Measurements from ENCODE around the gene ARL6IP5.

Gene ARL6IP5, protein sequence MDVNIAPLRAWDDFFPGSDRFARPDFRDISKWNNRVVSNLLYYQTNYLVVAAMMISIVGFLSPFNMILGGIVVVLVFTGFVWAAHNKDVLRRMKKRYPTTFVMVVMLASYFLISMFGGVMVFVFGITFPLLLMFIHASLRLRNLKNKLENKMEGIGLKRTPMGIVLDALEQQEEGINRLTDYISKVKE

DNA sequence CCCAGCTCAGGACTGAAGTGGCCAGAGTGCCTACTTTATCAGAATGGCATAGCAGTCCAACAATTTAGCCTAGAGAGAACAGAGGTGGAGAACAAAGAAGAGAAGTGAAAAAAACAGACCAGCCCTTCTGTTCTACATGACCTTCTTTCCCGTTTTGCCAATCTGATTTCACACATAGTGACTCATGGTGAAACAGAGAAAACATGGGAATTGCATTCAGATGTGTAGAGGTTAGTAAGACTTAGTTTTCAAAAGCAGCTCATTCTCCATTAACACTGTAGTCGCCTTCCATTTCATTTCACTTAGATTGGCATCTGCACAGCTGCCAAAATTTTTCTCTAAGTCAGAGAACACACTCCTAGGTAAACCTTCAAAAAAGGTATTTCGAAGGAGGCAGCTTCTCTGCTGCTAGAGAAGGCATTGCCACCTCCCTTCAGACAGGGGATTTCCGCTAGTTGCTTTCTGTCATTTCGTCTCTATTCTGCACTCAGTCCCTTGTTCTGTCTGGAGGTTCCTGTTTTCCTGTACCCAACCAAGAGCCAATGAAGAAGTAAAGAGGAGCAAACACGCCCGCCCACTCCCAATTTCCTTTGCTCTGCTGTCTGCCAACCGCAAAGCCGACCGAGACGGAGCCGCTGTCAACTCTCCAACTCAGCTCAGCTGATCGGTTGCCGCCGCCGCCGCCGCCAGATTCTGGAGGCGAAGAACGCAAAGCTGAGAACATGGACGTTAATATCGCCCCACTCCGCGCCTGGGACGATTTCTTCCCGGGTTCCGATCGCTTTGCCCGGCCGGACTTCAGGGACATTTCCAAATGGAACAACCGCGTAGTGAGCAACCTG lies at the start of gene ARL6IP5:
ARL6IP5 (plus strand) TSS at position 612 of the 842 bp plus-strand sequence; CDS start at position 723, 111 bp downstream.
- peak; percentile 84 for DNase-seq (ENCODE audit: low read depth)

DNA sequence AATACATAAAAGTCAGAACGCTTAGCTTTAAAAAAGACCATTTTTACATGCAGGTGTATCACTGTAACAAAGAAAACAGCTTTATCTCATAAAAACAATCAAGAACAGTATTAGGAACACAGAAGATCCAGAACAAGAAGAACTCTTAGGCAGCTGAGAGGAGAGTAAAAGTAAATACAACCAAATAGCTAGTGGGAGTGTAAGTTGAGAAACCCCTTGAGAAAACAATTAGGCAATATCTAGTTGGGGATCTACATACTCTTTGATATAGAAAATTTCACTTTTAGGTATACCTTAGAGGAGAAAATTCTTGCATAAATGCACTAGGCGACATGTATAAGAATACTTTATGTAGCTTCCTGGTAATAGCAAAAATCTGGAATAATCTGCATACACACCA lies 40.1 kb upstream of the ARL6IP5 start:
- DNase-seq (ENCODE audit: low read depth): no peak

GRCh38 chr3:69048990-69049389 lies 35.7 kb upstream of the ARL6IP5 start:
- no peak for DNase-seq (ENCODE audit: low read depth)

DNA sequence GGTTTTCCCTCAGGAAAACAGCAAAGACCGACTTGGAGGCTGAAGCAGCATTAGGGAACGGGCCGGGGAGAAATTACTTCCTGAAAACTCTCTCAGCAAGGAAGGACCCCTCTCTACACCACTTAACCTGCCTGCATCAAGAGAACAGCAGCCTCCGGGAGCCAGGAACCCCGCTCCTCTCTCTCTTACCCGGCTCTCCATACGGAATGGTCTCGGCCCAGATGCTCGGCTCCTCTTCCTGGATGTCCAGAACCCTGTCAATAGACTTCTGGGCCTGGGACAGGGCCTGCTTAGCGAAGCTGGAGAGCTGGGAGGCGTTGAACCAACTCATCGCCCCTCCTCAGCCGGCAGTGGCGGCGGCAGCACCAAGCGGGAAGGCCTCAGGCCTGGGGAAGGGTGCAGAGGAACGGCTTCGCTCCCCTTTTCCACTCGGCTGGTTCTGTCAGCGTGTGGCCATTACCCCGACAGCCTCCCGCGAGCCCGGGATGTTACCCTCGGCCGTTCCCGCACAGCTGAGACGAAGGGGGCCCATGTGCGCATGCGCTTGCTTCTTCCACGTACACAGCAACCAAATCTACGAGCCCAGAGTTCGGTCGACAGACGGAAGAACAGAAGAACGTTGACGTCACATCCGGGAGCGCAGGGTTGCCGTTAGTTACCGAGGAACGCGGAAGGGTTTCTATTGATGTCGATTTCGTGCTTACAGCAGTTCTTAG lies 32.8 kb upstream of the ARL6IP5 start, which contains the start of gene TMF1:
TMF1 (minus strand) TSS at position 578 of the 716 bp plus-strand sequence; CDS start at position 331, 247 bp downstream.
- peak; percentile 98 for DNase-seq (ENCODE audit: low read depth)

DNA sequence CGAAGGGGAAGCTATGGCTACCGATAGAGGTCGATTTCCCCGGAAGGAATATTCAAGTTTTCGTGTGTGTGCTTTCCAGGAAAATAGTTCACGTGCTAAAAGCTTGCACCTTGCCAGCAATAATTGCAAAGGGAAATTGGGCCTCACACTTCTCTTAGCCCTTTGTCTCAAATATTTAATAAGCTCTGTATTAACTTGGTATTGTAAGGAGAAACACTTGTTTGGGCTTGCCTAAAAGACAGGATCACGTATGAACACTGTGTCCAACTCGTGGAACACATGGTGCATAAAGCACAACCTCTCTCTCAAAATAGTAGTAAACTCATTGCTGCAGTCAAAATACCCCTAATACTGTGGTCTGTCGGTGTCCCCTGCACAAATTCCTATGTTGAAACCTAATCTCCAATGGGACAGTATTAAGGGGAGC lies 32.3 kb upstream of the ARL6IP5 start:
- no peak for DNase-seq (ENCODE audit: low read depth)

DNA sequence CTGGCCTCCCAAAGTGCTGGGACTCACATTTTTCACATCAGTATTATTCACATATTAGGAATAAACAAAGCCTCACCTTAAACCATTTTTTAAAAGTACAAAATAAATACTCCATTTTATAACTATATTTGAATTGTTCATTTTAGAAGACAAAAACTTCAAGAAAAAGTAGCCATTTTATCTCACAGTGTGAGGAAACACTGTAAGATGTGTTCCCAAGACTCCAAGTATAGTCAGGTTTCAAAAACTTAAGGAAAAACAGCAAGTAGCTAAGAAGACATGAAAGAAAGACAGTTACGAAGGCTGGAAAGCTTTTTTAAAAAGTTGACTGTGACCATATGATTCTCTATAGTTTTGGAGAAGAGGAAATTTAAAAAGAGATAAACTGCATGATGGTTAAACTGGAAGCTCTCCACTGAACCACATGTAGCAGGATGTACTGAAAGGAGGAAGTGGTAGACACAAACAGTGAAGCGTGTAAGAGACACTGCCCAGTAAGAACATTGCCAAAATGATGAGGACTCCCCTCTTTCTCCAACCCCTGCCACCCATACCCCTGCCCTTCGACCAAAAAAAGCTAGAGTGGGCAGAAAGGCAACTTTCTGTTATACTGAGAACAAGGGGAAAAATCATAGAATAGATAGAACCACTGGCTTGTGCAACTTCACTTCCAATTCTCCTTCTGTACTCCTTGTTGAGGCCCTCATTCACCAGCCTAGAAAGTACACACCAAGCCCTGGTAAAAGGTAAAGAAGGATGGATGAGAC lies 26.4 kb upstream of the ARL6IP5 start:
- DNase-seq (ENCODE audit: low read depth): no peak

GRCh38 chr3:69058947-69059224 lies 25.9 kb upstream of the ARL6IP5 start:
- no peak for DNase-seq (ENCODE audit: low read depth)

GRCh38 chr3:69059688-69060087 lies 25.0 kb upstream of the ARL6IP5 start:
- no peak for DNase-seq (ENCODE audit: low read depth)

- no peak for DNase-seq (ENCODE audit: low read depth)
These were observed 21.1 kb upstream of the ARL6IP5 start for GRCh38 chr3:69063636-69064035.

DNA sequence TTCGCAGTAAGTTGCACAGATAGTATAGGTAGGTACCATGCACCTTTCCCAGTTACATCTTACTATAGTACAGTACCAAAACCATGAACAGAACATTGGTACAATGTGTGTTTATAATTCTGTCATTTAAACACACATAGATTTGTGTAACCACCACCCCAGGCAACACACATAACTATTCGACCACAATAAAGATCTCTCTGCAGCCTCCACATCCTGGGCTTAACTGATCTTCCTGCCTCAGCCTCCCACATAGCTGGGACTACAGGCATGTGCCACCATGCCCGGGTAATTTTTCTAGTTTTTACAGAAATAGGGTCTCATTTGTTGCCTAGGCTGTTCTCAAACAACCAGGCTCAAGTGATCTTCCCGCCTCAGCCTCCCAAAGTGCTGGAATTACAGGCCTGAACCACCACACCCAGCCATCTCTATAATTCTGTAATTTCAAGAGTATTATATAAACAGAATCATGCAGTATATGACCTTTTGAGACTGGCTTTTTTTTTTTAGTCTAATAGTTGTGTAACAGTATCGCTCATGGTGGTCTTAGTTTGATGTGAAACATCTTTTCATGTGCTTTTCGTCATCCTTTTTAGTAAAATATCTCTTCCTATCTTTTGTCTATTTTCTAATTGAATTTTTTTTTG lies 19.3 kb upstream of the ARL6IP5 start:
- no peak for DNase-seq (ENCODE audit: low read depth)

DNA sequence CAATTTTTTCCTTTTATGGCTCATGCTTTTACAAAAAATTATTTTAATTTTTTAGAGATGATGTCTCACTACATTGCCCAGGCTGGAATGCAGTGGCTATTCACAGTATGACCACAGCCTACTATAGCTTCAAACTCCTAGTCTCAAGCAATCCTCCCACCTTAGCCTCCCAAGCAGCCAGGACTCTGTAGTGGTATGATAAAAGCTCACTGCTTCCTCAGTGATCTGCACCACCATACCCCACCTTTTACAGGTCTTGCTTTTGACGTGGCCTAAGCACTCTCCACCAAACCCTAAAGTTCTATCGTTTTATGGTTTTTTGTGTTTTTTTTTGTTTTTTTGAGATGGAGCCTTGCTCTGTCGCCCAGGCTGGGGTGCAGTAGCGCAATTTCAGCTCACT lies 18.6 kb upstream of the ARL6IP5 start:
- no peak for DNase-seq (ENCODE audit: low read depth)

GRCh38 chr3:69072928-69073327 lies 11.8 kb upstream of the ARL6IP5 start:
- no peak for DNase-seq (ENCODE audit: low read depth)

- DNase-seq (ENCODE audit: low read depth): no peak
These were observed 5.2 kb upstream of the ARL6IP5 start for GRCh38 chr3:69079269-69080159.

- DNase-seq (ENCODE audit: low read depth): peak; percentile 67
These were observed 4.4 kb upstream of the ARL6IP5 start, which contains the start of gene UBA3 for GRCh38 chr3:69080233-69080920. TSS of gene UBA3 (minus strand) at chr3:69080365. CDS start at chr3:69080353, 12 bp downstream.

GRCh38 chr3:69081583-69082262 lies 3.0 kb upstream of the ARL6IP5 start:
- DNase-seq (ENCODE audit: low read depth): no peak

DNA sequence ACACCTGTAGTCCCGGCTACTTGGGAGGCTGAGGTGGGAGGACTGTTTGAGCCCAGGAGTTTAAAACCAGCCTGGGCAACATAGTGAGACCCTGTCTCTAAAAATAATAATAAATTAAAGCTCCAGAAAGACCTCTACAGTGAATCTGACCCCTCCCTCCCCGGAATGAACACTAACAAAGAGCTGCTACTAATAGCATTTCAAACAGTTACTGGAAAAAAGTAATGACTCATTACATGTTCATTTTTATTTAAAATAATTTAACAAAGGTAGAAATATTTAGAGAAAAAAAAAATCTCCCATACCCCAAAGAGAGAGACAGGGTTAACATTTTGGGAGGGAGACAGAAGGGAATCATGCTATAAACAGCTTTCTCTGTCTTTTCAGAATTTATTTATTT lies 2.4 kb upstream of the ARL6IP5 start:
- DNase-seq (ENCODE audit: low read depth): no peak

DNA sequence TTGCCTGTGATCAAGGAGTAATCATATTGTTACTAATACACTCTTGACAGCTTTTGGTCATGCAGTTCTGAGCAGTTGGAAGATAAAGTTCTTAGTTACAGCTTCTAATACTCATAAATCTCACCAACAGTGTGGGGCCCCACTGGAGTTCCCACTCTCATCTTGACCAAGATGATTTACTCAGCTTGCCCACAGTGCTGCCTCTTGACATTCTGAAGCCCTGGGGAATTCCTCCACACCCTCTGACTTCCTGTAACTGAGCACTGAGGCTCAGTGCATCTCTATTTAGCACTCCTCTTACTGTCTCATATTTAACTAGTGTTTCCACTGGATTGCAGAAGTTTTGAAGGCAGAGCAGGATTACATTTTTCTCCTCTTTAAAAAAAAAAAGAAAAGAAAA lies 1.9 kb upstream of the ARL6IP5 start:
- DNase-seq (ENCODE audit: low read depth): peak; percentile 82

DNA sequence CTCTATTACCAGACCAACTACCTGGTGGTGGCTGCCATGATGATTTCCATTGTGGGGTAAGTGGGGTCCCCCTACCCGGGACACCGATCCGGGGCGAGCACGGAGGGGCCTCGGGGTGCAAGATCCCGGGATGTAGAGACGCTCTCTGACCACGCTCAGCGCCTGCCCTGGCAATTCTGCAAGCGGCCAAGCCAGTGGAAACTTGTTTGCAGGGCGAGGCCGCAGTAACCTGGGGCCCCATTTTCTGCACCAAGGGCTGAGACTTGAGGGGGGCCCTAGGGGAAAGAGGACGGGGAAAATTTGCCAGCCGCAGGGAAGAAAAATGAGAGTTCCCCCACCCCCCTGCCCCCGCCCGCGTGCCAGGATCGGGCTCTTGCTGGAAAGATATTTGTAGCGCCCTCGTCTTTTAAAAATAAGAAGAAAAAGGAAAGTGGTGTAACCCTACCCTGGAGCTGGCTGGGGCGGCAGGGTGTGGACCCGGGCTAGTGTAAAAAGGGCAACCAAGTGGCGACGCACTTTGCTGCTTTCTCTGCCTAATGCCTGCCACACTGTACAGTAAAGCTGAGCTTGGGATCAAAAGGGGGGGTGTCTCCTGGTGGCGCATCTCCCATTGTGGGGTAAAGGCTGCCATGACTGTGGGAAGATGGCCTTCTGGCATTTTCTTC lies 563 bp downstream of the ARL6IP5 start:
- DNase-seq (ENCODE audit: low read depth): no peak

Measured in stromal cell of bone marrow (primary cell).